Measurements from ENCODE around the gene SUPT6H. TPM values are rescaled to one million over a fixed set of nuclear protein-coding genes. Genes with fewer than 3 reads are reported as not detected.

SUPT6H gene
- polyA plus RNA-seq, 2 of the 4 experiments (the other 2 are of a cell fraction): 51.4 to 63.8 TPM

GRCh38 chr17:28717578-28718332 is 55.8 kb downstream of the SUPT6H start, which contains the start of gene RAB34:
Gene RAB34, minus strand, starts transcription at chr17:28717868. Its CDS starts 602 bp downstream, at chr17:28717266.
- Histone ChIP-seq H3K4me2 (peak within 1 kb of the TSS; percentile 90), H3K27ac (peak within 1 kb of the TSS; percentile 96), H3K9me3 (no peaks in the 10 kb centered on the region), H3K4me3 (peak within 1 kb of the TSS; percentile 77), H3K4me1 (peaks cover 37% of the 10 kb centered on the region)
- POLR2A ChIA-PET: interaction anchor here (0.6 to 1.1 kb wide), 2 partner anchors 55 to 71 kb away, joined by 3 read pairs; no protein-coding TSS in a partner anchor
- ATAC-seq: peak; percentile 67 to 69
- DNase-seq (ENCODE audit: low read depth in 1 of 2, low spot score in 1 of 2): peak; percentile 73 to 90
- WGBS (ENCODE audit: missing lambda C conversion rate): under 1% methylated on average over 25 of the region's 60 CpGs
- no peak for FAIRE-seq
- CTCF ChIA-PET: interaction anchor here (0.5 to 17.6 kb wide), 4 partner anchors 25 to 73 kb away, joined by 3 to 335 read pairs (median 44); partner anchors contain the start of gene BLTP2
- no peak for TF ChIP-seq ZC3H11A (IDR thresholded peaks at IDR 0.05)
- peak; percentile 78 for TF ChIP-seq E2F6 (IDR thresholded peaks at IDR 0.05; ENCODE audit: borderline replicate concordance, low read depth)
- TF ChIP-seq HOXB5 (CRISPR knock-in tag; IDR thresholded peaks at IDR 0.05): no peak
- peak; percentile 25; the same call in 1 of the 2 replicates for TF ChIP-seq PBX3 (IDR thresholded peaks at IDR 0.05)
- TF ChIP-seq TP53 (CRISPR knock-in tag; IDR thresholded peaks at IDR 0.05): peak; percentile 23; the same call in 1 of the 2 replicates
- peak; percentile 55 for TF ChIP-seq CTCF (IDR thresholded peaks at IDR 0.05)
- TF ChIP-seq ZNF302 (CRISPR knock-in tag; IDR thresholded peaks at IDR 0.05): no peak
- no peak for TF ChIP-seq HOXB13 (CRISPR knock-in tag; IDR thresholded peaks at IDR 0.05; ENCODE audit: low read depth)
- no peak for TF ChIP-seq SREBF2 (IDR thresholded peaks at IDR 0.05)
- no peak for TF ChIP-seq NPAS2 (CRISPR knock-in tag; IDR thresholded peaks at IDR 0.05; ENCODE audit: borderline replicate concordance)
- TF ChIP-seq RARB (CRISPR knock-in tag; IDR thresholded peaks at IDR 0.05): no peak
- TF ChIP-seq RCOR1 (IDR thresholded peaks at IDR 0.05; ENCODE audit: low read depth, low read length): no peak
- no peak; the same call in 1 of the 2 replicates for TF ChIP-seq MYC (IDR thresholded peaks at IDR 0.05; ENCODE audit: borderline replicate concordance, low read length)
- TF ChIP-seq POLR2A (IDR thresholded peaks at IDR 0.05; ENCODE audit: low read length): peak; percentile 48
- no peak for TF ChIP-seq HEYL (CRISPR knock-in tag; IDR thresholded peaks at IDR 0.05)
- no peak for TF ChIP-seq POLR2AphosphoS2 (conservative IDR thresholded peaks at IDR 0.05; ENCODE audit: low read length)
- TF ChIP-seq CBX2 (IDR thresholded peaks at IDR 0.05; ENCODE audit: borderline replicate concordance, low read depth): no peak
- TF ChIP-seq PHF8 (IDR thresholded peaks at IDR 0.05; ENCODE audit: borderline replicate concordance, low read depth): peak; percentile 50; the same call in 1 of the 2 replicates
- no peak for TF ChIP-seq ELK1 (IDR thresholded peaks at IDR 0.05; ENCODE audit: low read depth, low read length)
- peak; percentile 78 for TF ChIP-seq MAX (IDR thresholded peaks at IDR 0.05)
- TF ChIP-seq BCL3 (IDR thresholded peaks at IDR 0.05): peak; percentile 65; the same call in 1 of the 3 replicates
- TF ChIP-seq FOSL2 (IDR thresholded peaks at IDR 0.05): 0 out of 2 replicates have a peak, but pooled peaks have one; percentile 40
- TF ChIP-seq FOSL2 (CRISPR knock-in tag; IDR thresholded peaks at IDR 0.05): peak; percentile 97
- peak; percentile 22; the same call in 1 of the 3 replicates for TF ChIP-seq SMC3 (IDR thresholded peaks at IDR 0.05)
- peak; percentile 33; the same call in 1 of the 2 replicates for TF ChIP-seq TFCP2L1 (CRISPR knock-in tag; IDR thresholded peaks at IDR 0.05)
- no peak for TF ChIP-seq NFE2L2 (conservative IDR thresholded peaks at IDR 0.05; ENCODE audit: low read length)
- 0 out of 2 replicates have a peak, but pooled peaks have one; percentile 15 for TF ChIP-seq MAZ (IDR thresholded peaks at IDR 0.05; ENCODE audit: borderline replicate concordance, low read depth, low read length)
- no peak for TF ChIP-seq HES2 (IDR thresholded peaks at IDR 0.05)
- no peak for TF ChIP-seq BHLHE40 (IDR thresholded peaks at IDR 0.05; ENCODE audit: low read depth, low read length)
- peak; percentile 76 to 84; a peak in 3 of 5 replicates for TF ChIP-seq JUN (IDR thresholded peaks at IDR 0.05)
- TF ChIP-seq ATOH8 (CRISPR knock-in tag; IDR thresholded peaks at IDR 0.05; ENCODE audit: low read depth): no peak
- peak; percentile 41; the same call in 1 of the 2 replicates for TF ChIP-seq KDM5A (IDR thresholded peaks at IDR 0.05)
- 0 out of 2 replicates have a peak, but pooled peaks have one; percentile 26 for TF ChIP-seq JUNB (IDR thresholded peaks at IDR 0.05)

Data from A549 (cell line).